Left hindlimb (tissue), 1 donor: ENCODE results near the gene ANKS1B.

Experiments
- DNase-seq: peaks from one replicate; pipeline ENCODE4 v3.0.0-alpha.2; 2018

Gene ANKS1B

DNA sequence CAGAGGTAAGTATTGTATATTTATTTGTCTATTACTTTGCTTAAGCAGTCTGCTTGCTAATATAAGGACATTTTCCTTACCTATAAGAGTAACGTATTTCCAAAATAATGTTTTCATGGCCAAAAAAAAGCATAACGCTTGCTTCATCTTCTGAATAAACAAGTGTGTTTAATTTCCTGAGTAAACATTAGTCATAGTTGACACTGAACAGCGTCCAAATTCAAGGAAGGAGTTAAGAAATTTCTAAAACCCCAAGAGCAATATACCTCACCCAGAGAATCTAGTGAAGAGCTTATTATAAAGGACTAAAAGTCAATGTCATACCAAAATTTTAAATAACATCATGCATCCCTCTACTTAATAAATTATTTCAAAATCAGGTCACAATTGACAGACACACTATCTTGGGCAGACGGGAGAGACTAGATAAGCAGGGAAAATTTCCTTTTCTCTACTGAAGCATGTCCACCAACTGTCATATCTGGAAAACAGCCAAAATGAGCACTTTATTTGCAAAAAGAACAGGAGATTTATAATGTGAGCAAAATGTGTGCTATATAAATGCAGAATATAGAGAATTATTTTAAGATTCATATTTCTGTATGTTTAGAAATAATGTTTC, 25.1 kb downstream of the ANKS1B start:
- no peak for DNase-seq

DNA sequence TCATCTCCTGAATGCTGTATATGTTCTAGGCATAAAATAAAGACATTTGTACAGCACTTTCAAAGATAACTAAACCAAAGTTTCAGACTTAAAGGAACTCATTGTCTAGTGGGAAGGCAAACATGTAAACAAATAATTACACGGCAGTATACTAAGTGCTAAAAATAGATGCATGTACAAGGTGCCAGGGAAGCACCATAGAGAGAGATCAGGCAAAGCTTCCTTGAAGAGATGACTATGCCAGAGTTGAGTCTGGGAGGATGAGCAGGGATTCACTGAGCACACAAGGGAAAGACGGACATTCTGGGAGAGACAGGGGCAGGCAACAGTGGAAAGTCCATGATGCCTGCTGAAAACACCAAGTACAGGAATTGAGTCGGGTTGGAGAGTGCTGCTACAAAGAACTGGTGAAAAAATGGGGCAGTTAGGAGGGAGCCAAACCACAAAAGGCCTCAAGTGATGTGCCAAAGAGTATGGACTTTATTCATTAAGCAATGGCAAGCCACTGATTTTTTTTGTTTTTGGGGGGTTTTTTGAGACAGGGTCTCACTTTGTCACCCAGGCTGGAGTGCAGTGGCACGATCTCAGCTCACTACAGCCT, 26.8 kb downstream of the ANKS1B start:
- no peak for DNase-seq

DNA sequence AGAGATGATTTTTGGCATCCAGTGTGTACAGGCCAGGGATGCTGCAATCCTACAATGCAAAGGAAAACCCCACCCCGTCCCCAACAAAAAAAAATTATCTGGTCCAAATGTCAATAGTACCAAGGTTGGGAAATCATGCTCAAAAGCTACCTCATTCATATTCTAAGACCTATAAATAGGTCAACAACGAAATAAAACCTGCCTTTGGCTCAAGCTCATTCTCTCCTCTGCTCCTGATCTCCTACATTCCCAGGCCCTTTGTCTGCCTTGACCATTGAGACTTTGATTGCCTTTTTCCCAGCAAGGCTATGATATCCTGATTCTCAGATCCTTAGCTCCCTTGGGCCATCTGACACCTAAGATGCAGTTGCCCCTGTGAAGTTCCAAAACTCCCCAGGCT, 30.0 kb downstream of the ANKS1B start:
- DNase-seq, result no peak

DNA sequence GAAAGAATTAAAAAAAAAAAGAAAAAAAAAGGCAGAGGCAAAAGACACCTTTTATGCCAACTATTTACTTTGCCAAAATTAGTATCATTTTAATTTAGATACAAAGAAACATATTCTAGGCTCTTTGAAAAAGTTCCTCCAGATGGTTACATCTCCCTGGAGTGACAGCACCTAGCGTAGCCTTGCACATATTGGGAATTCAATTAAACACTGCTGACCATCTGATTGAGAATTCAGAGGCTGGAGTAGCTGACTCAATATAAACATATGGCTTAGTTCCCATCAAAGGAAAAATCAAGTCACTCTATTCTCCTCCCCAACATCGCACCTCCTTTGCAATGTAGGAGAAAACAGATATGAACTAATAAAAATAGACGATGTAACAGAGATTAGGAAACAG, 36.4 kb downstream of the ANKS1B start:
- no peak for DNase-seq

DNA sequence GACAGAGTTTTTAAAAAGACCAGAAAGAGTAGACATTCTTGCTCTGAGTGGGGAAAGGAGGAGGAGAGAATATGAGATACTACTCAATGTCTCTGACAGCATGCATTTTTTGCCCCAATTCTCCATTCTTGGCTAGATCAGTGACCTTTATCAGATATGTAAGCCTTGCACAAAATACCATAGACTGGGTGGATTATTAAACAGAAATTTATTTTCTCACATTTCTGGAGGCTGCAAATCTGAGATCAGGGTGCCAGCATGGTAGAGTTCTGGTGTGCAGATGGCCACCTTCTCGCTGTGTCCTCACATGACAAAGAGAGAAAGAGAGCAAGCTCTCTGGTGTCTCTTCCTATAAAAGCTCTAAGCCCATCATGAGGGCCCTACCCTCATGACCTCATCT, 38.6 kb downstream of the ANKS1B start:
- DNase-seq, result no peak

DNA sequence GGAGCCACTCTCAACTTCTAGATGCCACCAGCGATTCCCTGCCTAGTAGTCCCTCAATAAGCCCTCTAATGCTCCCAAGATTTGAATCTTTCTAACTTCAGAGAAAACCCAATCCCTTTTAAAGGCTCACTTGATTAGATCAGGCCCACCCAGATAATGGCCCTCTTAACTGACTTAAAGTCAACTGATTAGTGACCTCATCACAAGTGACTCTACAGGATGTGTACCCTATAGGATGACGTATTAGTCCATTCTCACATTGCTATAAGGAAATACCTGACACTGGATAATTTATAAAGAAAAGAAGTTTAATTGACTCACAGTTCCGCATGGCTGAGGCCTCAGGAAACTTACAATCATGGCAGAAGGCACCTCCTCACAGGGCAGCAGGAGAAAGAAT, 49.1 kb downstream of the ANKS1B start:
- DNase-seq, result no peak

DNA sequence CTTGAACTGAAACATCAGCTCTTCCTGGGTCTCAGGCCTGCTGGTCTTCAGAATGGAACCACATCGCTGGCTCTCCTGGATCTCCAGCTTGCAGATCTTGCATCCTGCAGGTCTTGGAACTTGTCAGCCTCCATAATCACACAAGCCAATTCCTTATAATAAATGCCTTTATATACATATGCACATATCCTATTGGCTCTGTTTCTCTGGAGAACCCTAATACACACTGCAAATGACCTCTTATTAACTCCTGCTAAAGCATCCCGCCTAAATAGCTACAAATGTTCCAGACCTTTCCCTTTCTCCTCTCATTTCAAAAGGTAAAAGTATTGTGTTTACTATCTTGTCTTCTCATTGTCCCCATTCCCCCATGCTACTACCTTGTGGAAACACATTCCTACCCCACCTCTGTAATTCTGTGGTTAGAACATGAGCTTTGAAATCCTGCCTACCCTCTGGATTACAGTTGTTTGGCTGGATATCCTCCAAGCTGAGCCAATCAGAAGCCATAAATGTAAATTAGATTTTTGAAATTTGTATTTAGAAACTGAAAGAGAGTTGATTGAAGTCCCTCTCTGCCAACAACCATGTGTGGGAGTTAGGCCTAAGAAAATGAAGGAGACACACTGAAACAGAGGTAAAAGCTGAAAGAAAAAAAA, 58.1 kb downstream of the ANKS1B start:
- DNase-seq, result no peak

DNA sequence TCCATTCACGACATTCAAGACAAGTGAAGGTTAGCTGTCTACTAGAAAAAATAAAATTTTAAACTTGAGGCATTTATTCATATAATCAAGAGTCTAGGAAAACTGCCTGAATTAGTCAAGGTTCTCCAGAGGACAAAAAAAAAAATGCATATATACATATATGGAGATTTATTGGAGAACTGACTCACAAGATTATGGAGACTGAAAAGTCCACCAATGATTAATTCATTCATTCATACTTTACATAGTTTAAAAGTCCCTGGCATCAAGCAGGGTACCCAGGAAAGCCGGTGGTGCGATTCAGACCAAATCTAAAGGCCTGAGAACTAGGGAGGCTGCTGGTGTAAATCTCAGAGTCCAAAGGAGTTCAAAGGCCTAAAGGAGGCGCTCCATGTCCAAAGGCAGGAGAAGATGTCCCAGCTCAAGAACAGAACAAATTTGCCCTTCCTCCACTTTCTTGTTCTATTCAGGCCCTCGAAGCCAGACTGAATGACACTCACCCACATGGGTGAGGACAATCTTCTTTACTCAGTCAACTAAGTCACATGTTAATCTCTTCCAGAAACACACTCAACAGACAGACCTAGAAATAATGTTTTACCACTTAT, 64.3 kb downstream of the ANKS1B start:
- DNase-seq, result no peak

DNA sequence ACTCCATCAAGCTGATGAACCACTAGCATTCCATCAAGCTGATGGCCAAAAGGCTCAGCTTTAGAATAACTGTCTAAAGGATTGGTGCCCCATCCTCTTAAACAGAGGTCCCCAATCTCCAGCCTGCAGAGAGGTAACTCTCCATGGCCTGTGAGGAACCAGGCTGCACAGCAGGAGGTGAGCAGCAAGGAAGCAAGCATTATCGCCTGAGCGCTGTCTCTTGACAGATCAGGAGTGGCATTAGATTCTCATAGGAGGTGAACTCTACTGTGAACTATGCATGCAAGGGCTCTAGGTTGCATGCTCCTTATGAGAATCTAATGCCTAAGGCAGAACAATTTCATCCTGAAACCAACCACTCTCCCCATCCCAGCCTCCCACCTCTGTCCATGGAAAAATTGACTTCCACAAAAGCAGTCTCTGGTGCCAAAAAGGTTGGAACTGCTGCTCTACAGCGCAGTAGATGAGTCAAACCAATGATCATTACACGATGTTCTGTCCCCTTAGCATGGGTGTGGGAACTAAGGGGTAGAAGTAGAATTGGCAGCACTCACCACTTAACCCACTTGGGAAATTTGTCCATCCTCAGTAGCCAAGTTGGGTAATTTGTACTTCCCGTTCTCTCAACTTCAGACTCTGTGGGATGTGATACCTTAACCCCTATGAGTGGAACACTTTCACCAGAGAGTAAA, 66.9 kb downstream of the ANKS1B start:
- DNase-seq, result no peak

DNA sequence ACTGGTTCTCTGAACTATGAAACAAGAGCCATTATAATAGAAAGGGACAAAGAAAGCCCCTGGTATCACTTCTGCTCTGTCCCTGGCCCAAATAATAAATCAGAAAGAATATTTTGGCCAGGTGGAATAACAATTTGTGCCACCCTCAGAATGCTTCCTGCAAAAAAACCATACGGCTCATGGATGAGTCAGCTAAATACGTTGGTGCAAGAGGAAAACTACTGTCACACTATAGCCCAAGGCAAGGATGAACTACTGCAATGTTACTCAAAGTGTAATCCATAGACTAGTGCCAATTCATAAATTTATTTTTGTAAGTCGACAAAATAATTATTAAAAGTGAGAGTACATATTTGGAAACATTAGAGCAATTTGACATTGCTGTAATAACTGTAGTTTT, 68.2 kb downstream of the ANKS1B start:
- no peak for DNase-seq

DNA sequence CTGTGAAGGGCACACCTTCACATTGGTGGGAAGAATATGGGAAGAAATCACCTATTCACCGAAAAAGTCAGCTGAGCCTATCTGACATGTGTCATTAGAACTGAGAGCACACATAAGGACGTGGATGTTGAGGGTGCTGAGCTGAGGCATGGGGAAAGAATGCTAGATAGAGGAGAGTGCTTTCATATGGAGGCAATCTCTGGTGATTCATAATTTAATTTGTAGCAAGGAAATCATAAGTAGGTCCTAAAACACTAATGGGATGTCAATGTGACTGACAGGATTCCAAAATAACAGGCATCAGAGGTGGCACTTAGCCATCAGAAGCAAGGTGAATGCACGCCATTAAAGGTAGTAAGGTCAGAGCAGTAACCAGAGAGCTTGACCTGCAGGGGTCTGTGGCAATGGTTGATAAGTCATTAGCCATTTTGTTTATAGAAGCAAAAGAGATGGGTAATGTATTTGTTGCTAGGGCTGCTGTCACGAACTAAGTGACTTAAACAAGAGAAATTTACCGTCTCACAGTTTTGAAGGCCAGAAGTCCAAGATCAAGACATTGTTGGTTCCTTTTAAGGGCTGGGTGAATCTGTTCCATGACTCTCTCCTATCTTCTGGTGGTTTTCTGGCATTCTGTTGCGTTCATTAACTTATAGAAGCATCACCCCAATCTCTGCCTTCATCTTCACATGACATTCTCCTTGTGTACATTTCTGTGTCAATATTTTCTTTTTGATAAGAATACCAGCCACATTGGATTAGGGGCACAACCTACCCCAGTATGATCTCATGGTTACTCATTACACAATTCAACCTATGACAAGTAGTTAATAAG, 69.3 kb downstream of the ANKS1B start:
- DNase-seq, result no peak

DNA sequence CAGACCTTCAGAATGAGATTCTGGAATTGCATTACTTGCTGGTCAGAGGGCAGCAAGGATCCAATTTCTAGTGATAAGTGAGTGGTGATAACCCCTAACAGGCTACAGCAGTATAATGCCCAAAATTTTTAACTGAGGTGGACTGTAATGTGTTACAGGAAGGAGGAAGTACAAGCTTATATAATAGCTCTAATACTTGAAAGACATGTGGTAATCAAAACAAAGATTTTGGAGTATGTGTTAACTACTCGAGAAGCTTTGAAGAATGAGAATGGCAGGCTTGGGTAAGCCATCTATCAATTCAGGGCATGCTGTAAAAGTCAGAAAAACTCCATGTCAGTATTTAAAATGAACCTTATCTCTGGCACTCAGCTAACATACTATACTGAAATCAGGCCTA, 70.5 kb downstream of the ANKS1B start:
- DNase-seq, result no peak

DNA sequence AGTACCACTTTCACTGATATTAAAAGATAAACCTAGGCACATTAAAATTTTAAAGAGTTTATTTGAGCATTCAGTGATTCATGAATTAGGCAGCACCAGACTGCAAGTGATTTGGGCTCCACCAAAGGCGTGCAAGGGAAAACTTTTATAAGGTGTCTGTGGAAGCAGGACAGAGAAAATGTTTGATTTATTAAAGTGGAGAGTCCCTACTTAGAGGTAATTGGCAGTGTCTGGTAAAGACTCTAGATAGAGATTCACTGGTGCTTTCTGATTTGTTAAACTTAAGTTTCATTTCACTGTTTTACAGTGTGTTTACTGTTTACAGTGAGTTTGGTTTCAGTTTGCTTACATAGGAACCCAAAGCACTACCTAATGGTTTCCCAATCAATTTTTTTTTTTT, 72.8 kb downstream of the ANKS1B start:
- no peak for DNase-seq

DNA sequence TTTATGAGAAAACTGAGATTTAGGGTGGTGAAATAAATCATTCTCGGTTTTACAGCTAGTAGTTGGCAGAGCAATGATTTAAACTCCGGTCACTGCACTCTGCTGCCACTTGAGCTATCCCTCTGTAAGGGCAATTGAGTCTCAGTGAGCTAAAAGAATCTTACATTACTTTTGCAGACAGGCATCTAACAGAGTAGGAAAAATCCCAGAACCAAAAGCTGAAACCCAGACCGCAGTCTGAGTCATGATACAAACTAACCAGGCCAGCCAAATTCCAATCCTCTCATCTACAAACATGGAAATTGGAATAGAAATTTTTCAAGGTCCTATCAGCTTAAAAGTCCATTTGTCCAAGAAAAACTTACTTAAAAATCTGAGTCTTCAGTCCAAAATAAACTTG, 73.7 kb downstream of the ANKS1B start:
- DNase-seq, result peak; percentile 54

DNA sequence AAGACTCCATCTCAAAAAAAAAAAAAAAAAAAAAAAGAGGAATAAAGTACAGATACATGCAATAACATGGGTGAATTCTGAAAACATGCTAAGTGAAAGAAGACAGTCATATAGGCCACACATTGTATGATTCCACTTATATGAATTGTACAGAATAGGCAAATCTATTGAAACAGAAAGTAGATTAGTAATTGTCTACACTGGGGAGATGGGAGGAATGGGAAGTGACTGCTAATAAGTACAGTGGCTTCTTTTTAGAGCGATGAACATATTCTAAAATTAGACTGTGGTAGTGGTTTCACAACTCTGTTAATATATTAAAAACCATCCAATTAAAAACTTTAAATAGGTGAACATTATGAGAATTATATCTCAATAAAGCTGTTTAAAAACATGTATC, 74.4 kb downstream of the ANKS1B start:
- no peak for DNase-seq

DNA sequence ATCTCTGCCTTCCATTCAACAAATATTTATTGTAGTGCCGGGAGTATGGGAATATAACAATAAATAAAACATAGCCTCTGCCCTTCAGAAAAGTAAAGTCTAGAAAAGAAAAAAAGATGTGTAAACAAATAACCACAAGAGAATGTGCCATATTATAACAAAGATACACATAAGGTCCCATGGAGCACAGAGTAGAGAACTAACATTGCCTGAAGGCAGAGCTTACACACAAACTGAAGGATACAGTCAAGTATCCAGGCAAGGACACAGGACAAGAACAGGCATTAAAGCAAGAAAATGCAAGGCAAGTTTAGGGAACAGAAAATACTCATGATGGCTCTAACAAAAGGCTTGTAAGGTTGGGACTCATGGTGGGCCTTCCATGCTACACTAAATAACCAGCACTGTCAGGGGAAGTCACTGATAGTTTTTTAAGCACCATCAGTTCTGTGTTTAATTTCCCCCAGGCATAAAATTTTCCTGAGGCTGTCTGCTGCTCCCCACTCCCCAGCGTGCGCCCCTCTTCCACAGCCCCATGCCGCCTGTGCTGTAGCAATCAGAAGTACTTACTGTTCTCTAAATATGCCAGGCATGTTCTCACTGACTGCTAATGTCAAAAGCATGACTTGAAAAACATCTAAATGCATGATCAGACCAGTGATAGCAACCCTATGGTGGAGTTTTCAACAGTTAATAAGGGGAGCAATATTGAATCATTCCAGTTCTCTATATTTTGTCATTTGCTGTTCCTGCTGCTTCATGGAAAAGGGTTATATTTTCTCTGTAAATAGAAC, 77.8 kb downstream of the ANKS1B start:
- no peak for DNase-seq

DNA sequence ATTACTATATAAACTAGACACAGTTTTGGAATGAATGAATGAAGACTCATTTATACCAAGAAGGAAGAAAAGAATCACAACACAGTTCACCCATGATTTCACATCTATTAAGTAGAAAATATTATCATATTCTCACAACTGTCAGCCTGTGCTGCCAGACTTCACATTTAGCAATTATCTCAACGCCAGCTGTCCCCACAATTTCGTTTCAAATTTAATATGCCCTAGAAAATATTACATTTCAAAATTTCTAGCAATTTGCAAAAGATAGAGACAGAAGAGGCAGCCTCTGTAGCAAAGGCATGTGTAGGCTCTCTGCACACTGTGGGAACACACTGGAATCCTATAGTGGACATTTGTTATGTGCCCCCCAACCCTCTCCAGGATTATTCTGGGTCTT, 83.6 kb downstream of the ANKS1B start:
- DNase-seq, result no peak

DNA sequence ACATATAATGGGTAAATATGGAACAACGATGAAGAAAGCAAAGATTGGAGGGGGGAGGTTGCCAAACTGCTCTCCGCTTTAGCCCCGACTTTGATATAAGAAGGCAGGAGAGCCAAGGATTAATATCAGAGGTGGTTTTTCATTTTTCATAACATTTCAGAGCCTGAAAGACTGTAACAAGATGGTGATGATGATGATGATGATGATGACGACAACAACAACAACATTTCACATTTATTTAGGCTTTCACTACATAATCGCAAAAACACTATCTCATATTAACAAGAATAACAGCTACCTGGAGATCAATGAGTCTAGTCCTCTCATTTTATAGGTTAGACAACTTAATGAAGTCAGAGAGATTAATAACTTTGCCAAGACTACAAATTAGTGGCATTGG, 86.1 kb downstream of the ANKS1B start:
- no peak for DNase-seq

DNA sequence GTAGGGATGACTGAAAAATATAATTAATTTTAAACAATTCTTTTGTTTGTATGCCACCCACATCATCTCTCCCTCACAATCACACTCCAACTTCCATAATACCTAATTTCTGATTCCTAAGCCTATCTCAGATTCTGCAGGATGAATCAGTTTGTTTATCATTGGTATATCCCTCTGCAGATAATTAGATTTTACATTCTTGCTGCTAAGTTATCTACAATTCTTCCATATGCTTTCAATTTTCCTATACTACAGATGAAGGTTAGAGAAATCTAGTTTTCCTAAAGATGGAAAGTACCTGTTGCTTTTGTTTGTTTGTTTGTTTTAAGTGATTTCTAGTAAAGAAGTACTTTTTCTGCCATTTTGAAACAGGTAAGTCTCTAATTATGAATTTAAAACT, 105.3 kb downstream of the ANKS1B start:
- no peak for DNase-seq

DNA sequence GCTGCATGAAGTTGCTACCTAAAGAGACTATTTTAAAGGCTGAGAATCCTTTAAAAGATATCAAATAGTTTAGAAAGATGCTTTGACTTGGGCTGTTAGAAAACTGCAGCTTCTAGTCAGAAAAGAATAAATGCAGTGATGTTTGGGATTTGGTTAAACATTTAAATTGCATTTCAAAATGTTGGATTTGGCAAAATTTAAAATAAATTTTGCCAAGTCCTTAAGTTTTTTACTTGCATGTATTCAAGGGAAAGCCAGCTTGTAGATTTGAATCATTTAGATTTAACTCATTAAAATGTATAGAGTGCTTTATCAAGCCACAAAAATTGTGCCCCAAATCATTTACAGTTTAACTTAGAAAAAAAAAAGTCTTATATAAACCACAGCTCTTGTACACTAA, 109.7 kb downstream of the ANKS1B start:
- no peak for DNase-seq

DNA sequence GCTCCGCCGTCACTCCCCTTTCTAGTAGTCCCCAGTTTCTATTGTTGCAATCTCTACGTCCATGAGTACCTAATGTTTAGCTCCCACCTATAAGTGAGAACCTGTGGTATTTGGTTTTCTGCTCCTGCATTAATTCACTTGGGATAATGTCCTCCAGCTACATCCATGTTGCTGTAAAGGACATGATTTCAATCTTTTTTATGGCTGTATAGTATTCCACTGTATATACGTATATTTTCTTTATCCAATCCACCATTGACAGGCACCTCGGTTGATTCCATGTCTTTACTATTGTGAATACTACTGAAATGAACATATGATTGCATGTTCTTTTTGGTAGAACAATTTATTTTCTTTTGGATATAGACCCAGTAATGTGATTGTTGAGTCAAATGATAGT, 114.7 kb downstream of the ANKS1B start:
- DNase-seq, result no peak

DNA sequence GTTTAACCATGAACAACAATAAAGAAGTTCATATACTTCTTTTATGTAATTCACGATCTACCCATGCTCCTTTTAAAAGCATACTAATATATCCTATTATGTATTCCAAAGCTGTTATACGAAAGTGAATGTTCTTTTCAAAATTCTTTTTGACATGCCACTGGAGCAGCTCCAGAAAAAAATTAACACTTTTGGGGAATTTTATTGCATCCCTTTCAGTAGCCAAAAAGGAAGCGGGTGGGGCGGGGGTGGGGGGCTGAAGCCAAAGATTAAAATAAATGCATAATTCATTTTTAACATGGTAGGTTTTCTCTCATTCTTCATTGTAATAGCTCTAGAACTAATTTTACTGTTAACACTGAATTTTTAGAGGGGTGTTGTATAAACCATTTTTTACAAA, 123.0 kb downstream of the ANKS1B start:
- DNase-seq, result no peak
